HL-60/S4 treated with phorbol 12-myristate 13-acetate at 8.2 ng/mL for 4 days and 3 days (cell line): Measurements from ENCODE around the gene SSR3.

Experiments used
- in situ Hi-C: fragments of 300-500 bp; cut with MboI; formaldehyde crosslinking; loops from 2 replicates; pipeline ENCODE4 v1.15.0; 2022; ENCODE audit warnings: low sequenced_read_pairs

SSR3 gene

DNA sequence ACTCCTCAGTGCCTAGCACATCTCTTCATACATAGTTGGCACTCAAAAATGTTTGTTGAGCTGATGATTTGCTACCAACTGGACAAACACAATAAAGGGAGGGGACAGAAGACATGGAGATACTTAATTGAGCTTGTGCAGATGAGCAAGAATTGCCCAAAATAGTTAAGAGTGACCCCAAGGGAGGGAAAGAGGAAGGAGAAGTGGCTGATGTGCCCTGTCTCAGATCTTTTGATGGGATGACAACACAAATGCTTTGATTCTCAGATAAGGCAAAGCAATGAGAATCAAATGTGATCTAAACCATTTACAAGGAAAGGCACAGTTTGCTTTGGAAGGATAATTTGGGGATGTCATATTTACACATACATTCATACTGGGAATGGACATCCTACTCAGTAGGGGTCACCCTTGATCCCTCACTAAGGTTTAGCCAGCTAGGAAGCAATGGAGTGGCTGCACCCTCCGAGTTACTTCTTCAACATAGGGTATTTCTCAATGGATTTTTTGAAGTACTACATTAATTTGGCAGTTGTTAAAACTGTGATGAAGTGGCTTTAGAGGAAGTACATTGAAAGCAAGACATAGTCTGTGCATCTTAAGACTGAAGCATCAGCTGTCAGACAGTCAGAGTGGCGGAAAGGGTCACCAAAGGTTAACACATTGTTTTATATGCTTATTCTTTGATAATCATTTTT is 21.9 kb upstream of the SSR3 start:
- in situ Hi-C loops = no loop called here

DNA sequence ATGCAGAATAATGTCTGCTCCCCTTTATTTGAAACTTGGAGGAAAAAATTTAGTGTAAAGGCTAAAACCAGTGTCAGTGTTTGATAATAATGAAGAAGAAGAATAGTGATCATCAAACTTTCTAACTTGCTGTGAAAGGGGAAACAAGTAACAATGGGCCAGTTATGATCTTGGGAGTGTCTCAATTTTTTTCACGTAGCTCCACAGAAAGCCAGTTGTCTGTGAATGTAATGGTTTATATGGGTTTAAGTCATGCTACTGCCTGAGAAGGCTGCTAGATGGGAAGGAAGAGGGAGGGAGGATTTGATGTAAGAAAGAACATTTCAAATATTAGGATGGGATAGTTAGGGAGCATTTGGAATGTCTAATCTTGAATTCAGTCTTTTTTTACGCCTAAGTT is 21.1 kb upstream of the SSR3 start:
- in situ Hi-C loops = no loop called here

DNA sequence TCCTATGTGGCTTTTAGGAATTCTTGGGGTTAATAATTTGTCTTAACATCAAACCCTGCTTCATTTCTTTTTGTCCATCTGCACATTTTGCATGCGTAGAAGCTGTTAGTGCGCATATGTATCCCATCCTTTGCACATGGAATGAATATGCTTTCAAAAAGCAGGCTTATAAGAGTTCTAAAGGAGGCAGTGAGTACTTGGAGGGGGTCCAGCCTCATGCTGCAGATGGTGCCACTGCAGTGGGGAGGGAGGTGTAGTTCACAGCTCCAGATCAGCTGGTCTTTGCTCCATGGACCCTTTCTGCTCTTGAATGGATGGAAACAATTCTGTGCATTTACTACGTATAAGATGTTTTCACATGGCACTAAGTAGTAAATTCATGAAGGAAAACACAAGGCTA is 20.7 kb upstream of the SSR3 start:
- in situ Hi-C loops = no loop called here

DNA sequence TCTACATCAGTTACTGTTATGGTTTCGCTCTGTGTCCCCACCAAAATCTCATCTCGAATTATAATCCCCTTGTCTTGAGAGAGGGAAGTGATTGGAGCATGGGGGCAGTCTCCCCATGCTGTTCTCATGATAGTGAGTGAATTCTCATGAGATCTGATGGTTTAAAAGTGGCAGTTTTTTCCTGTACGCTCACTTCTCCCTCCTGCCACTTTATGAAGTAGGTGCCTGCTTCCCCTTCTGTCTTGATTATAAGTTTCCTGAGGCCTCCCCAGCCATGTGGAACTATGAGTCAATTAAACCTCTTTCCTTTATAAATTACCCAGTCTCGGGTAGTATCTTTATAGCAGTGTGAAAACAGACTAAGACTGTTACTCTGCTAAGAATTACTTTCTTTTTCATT is 15.0 kb upstream of the SSR3 start:
- in situ Hi-C loops = loop anchor here (25.0 kb wide), 1 partner anchor 92 kb away; the partner anchor contains the start of gene TIPARP

DNA sequence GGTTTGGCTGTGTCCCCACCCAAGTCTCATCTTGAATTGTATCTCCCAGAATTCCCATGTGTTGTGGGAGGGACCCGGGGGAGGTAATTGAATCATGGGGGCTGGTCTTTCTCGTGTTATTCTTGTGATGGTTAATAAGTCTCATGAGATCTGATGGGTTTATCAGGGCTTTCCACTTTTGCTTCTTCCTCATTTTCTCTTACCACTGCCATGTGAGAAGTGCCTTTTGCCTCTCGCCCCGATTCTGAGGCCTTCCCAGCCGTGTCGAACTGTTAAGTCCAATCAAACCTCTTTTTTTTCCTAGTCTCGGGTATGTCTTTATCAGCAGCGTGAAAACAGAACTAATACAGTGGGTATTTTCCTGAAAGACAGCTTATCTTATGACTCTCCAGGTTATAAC is 14.1 kb upstream of the SSR3 start:
- in situ Hi-C loops = loop anchor here (25.0 kb wide), 1 partner anchor 93 kb away; the partner anchor contains the start of gene TIPARP

DNA sequence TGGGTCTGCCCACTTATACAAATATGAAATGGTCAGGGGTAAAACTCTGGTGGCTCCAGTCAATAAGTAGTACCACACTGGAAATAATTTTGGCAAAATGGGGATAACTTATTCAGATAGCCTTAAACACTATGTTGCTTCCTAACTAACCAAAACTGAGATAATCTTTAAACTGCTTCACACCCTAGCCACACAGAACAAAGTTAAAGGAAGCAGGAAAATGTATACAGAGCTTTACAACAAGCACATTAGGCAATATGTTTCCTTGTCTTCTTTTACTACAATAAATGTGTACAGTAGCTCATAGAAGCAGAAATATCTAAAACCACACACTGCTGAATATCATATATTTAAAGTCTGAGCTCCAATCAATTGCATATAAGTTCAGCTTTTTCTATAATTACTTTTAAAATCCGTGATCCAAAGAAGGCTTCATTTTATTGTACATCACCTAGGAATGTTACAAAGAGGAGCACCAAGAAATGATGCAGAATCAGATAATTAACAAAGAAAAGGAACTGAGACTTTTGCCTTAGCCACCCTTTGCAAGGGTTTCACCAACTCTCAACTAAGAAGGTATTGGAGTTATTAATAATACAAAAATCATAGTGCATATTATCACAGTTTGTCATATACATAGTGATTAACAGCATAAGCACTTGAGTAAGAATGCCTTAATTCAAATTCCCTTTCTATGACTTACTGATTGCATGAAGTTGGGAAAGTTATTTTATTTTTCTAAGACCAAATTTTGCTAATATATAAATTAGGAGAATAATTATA is 9.2 kb upstream of the SSR3 start:
- in situ Hi-C loops = loop anchor here (25.0 kb wide), 1 partner anchor 98 kb away; the partner anchor contains the start of gene TIPARP

DNA sequence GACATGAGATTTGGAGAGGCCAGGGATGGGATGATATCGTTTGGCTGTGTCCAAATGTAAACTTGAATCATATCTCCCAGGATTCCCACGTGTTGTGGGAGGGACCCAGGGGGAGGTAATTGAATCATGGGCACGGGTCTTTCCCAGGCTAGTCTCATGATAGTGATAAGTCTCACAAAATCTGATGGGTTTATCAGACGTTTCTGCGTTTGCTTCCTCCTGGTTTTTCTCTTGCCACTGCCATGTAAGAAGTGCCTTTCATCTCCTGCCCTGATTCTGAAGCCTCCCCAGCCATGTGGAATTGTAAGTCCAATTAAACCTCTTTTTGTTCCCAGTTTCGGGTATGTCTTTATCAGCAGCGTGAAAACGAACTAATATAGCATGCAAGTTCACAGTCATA is 7.6 kb upstream of the SSR3 start:
- in situ Hi-C loops = loop anchor here (25.0 kb wide), 1 partner anchor 100 kb away; the partner anchor contains the start of gene TIPARP

DNA sequence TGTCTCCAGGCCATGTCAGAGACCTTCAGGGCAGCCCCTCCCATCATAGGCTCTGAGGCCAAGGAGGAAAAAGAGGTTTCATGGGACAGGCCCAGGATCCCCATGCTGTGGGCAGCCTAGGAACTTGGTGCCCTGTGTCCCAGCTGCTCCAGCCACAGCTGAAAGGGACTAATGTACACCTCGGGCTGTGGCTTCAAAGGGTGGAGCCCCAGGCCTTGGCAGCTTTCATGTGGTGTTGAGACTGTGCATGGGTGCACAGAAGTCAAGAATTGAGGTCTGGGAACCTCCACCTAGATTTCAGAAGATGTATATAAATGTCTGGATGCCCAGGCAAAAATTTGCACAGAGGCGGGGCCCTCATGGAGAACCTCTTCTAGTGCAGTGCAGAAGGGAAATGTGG is 6.6 kb upstream of the SSR3 start:
- in situ Hi-C loops = loop anchor here (25.0 kb wide), 1 partner anchor 101 kb away; the partner anchor contains the start of gene TIPARP

DNA sequence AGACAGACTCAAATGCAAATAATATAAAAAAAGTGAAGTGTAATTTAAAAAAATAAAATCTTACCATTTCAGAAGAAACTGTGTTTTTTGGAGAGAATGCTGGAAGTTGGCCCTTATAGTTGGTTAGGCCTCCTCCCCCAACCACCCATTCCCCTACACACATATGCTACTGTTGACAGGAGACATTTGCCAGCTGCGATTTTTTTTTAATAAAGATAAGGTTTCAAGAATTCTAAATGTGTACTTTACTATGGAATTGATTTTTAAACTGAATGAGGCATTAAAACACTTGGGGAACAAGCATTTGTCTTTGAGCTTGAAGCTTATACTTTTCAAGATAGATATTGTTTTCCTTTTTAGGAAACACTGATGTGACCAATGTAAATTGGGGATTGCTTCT is 4.4 kb upstream of the SSR3 start:
- in situ Hi-C loops = loop anchor here (25.0 kb wide), 1 partner anchor 103 kb away; the partner anchor contains the start of gene TIPARP

DNA sequence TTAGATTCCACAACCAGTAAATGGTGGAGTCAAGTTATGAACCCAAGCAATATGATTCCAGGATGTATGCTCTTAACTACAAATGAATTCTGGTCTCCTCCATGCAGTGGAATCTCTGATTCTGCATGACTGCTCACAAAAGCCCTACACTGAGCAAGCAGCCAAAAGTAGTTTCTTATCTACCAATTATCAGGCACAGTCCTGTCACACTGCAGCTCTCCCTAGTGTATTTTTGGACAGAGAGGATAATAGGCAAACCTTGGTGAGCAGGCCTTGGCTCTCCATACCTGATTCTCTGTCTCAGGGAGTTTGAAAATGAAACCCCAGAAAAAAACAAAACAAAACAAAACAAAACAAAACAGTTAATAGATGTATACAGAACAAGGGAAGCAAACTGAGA is 3.5 kb upstream of the SSR3 start:
- in situ Hi-C loops = loop anchor here (25.0 kb wide), 1 partner anchor 104 kb away; the partner anchor contains the start of gene TIPARP

DNA sequence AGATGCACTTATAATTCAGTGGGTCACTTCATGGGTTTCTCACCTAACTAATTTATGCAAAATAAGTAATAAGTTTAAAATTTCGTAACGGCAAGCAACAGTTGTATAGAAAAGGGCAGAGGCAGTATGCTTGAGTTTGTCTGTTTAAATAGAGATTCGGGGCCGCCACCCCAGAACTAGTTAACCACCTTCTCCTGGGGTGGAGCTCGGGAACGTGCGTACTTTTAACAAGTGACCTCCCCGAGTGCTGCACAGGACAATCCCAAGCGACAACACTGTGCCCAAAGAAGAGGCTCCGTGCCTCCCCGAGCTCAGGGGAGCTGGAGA is 439 bp downstream of the SSR3 start:
- in situ Hi-C loops = loop anchor here (25.0 kb wide), 1 partner anchor 108 kb away; the partner anchor contains the start of gene TIPARP

DNA sequence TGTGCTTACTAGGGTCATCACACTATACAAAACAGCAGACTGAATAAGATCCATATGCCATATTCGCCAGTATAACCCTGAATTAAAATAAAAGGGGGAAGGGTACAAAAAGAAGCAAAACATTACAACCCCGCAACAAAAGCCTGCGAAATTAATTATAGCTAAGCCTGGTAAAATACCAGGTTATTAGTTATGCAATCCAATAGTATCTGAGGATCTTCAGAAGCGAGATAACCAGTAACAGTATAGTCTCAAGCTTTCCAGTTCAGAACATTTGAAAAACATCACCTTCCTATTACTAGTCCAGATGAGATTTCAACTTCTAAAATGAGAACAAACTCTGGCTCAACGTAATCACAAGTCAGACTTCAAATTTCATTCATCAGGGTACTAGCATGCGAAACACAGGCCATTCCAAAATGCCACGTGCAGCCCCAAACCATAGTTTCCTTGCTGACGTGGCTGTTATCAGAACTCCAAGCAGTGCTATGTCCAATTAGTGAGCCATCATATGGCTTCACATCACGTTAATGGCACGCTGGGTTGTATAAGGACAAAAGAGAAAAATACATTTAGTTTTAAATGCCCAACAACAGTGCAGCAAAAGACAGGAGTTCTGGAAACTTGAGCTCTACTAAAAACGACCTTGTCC is 1.1 kb downstream of the SSR3 start:
- in situ Hi-C loops = loop anchor here (25.0 kb wide), 1 partner anchor 108 kb away; the partner anchor contains the start of gene TIPARP

DNA sequence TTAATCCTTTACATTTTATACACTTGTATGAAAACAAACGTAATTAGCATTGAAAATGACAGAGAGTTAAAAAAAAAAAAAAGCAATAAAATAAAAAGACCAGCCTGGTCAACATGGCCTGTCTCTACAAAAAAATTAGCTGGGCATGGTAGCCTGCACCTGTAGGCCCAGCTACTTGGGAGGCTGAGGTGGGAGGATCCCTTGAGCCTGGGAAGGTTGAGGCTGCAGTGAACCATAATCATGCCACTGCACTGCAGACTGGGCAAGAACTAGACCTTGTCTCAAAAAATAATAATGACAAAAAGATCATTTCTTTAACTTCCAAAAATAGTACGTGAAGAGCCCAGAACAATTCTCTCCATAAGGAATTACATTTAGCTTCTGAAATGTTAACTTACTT is 1.9 kb downstream of the SSR3 start:
- in situ Hi-C loops = loop anchor here (25.0 kb wide), 1 partner anchor 109 kb away; the partner anchor contains the start of gene TIPARP

DNA sequence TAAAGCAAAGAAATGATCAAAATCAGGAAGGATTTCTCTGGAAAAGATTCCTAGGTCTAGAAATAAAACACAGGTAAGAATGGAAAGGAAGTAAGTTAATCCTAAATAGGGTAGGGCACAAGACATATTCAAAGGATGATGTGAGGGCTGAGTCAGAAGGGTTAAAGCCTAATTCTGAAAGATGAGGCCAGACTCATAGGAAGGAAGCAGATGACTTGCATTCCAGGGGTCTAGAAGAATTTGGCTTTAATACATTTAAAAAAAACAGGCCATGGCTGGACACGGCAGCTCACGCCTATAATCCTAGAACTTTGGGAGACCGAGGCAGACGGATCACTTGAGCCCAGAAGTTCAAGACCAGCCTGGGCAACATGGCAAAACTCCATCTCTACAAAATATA is 3.2 kb downstream of the SSR3 start:
- in situ Hi-C loops = loop anchor here (25.0 kb wide), 1 partner anchor 111 kb away; the partner anchor contains the start of gene TIPARP

DNA sequence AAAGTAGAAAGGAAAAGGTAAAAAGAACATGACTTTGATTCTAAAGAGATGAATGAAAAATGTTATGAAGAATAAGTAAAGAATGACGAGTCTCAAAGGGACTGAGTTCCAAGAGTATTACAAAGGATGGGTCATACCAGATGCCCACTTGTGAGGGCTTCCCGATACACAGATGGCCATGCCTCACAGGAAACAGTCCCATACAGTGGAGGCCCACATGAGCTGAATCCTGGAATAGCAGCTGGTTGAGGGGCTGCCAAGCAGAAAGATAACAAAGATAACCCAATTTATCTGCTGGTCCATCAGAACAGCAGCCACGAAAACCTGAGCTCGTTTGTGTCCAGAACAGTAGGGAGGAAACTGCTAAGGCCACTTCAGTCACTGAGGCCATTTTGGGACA is 3.7 kb downstream of the SSR3 start:
- in situ Hi-C loops = loop anchor here (25.0 kb wide), 1 partner anchor 111 kb away; the partner anchor contains the start of gene TIPARP

DNA sequence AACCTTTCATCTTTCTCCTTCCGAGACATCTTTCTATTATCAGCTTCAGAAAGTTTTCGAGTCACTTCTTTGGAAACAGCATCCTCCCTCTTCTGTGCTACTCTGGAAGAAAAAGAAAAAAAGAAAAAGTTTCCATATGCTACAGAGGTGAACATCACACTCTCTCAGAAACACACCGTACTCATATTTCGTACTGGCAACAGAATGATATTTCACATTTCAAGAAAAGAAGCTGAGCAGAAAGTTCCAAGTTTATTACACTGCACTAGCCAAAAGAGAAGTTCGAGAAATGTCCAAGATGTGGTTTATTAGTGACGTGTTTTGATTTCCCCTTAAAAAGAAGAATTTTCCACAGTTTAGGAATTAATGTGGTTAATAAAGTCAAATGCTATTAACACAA is 6.0 kb downstream of the SSR3 start:
- in situ Hi-C loops = no loop called here

DNA sequence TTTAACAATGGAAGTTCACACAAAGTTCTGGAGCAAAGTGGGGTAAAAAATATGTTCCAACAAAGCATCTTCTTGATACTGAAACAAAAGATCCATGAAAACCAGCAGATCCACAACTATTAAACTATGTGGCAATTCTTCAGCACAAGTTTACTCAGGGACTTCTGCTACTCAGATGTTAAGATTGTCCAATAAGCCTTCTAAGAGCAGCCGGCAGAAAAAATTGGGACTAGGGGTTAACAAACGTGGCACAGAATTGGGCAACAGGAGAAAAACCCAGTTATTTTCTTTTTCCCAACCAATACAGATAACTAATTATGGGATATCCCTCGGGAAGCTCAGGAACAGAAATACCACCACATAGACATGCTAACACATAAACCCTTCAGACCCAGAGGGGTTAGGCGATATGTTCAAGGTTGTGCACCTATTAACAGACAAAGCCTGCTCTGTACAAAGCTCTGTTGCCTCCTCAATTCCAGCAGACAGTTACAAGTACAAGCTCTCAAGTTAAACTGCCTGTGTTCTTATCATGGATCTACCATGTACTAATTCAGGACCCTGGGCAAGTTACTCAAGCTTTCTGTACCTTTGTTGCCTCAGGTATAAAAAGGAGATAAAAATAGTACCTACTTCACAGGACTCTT is 6.8 kb downstream of the SSR3 start:
- in situ Hi-C loops = no loop called here

DNA sequence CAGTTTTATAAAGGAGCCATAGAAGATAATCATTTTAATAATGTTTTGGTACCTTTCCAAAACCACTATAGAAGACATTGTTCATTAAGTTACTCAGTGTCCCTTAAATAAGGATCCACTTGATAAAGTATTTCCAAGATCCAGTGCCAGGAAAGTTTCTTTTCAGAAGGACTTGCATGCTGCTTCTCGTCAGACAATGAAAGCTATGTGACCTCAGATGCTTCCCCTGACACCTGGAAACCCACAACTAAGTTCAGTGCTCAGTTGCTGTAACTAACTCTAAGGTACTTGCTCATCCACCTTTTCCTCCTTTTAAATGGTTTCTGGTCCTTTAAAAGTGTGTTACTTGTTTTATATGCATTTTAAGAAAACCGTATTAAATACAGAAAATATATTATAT is 7.3 kb downstream of the SSR3 start:
- in situ Hi-C loops = no loop called here

DNA sequence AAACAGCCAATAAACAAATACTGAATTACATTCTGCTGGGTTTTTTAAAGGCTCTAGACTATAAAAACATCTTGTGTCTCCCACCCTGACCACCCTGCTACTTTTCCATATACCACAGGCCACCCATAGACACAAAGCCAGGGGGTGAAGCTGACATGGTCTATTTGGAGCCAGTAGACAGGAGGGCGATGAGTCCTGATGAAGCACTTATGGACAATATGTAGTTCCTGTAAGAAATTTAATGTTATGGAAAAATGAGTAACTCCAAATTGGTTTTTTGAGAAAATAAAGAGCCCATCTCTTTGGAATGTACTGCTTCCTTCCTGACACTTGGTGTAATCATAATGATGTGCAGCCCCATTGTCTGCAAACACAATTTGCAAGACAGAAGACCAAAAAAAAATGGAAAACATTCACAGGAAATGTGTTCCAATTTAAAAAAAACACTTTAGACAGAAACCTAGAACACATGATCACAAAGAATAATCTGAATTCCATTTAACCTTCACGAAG is 11.8 kb downstream of the SSR3 start:
- in situ Hi-C loops = no loop called here
